ENCODE measurements around the gene CAPNS2. TPM values are rescaled to one million over a fixed set of nuclear protein-coding genes. Genes with fewer than 3 reads are reported as not detected.

The CAPNS2 gene
- total RNA-seq, 2 experiments from 2014 or later = not detected

- no TSS peak for BruUV-seq (replicated peaks)
- H3K79me2 ChIP-seq (ENCODE audit: insufficient read depth, low read depth, low read length) = no peaks in the 10 kb centered on the region
- ChIA-PET POLR2A (interaction anchor here (0.6 to 1.7 kb wide), 4 partner anchors 16 to 175 kb away, joined by 3 read pairs; no protein-coding TSS in a partner anchor), CTCF (ENCODE audit: unreplicated experiment) (no interaction called here)
- DNase-seq (ENCODE audit: low spot score) = no peak
- H3K4me1 ChIP-seq (ENCODE audit: insufficient read depth, low read length, poor library complexity, severe bottlenecking) = no peaks in the 10 kb centered on the region
- H3K36me3 ChIP-seq (ENCODE audit: insufficient read depth, low read length) = no peaks in the 10 kb centered on the region
- H3K27ac ChIP-seq (ENCODE audit: low read depth, low read length, poor library complexity, severe bottlenecking) = no peak overlapping the region
- intact Hi-C loops (cut with micrococcal nuclease; ENCODE audit: unreplicated experiment) = no loop called here
- no peak for TF ChIP-seq EZH2phosphoT487 (IDR thresholded peaks at IDR 0.05; ENCODE audit: borderline replicate concordance, low read depth, low read length)
- no peak for TF ChIP-seq CTCF (conservative IDR thresholded peaks at IDR 0.05; ENCODE audit: low read length)
- H3K9me2 ChIP-seq (ENCODE audit: insufficient read depth, low read length) = no peaks in the 10 kb centered on the region
- no peaks in the 10 kb centered on the region for H3K9me3 ChIP-seq (ENCODE audit: low read length)
- no peaks in the 10 kb centered on the region for H4K20me1 ChIP-seq (ENCODE audit: insufficient read depth, low read length)
- H3K4me2 ChIP-seq (ENCODE audit: low read length) = no peak overlapping the region
- no peak overlapping the region for H3K4me3 ChIP-seq (ENCODE audit: low read depth, low read length, poor library complexity, severe bottlenecking)
- H2AFZ ChIP-seq (ENCODE audit: low read length) = no peak overlapping the region
Measured at GRCh38 chr16:55527885-55528284, 38.6 kb upstream of the CAPNS2 start.

GRCh38 chr16:55529018-55529417 lies 37.5 kb upstream of the CAPNS2 start:
- DNase-seq (ENCODE audit: low spot score) = no peak
- Histone ChIP-seq H3K9me3 (ENCODE audit: low read length) (no peaks in the 10 kb centered on the region), H2AFZ (ENCODE audit: low read length) (no peak overlapping the region), H3K36me3 (ENCODE audit: insufficient read depth, low read length) (no peaks in the 10 kb centered on the region), H3K4me1 (ENCODE audit: insufficient read depth, low read length, poor library complexity, severe bottlenecking) (no peaks in the 10 kb centered on the region), H3K4me3 (ENCODE audit: low read depth, low read length, poor library complexity, severe bottlenecking) (no peak overlapping the region), H3K27ac (ENCODE audit: low read depth, low read length, poor library complexity, severe bottlenecking) (no peak overlapping the region), H3K4me2 (ENCODE audit: low read length) (no peak overlapping the region), H3K79me2 (ENCODE audit: insufficient read depth, low read depth, low read length) (no peaks in the 10 kb centered on the region), H3K9me2 (ENCODE audit: insufficient read depth, low read length) (no peaks in the 10 kb centered on the region), H4K20me1 (ENCODE audit: insufficient read depth, low read length) (no peaks in the 10 kb centered on the region)
- ChIA-PET POLR2A (interaction anchor here (1.7 kb wide), 1 partner anchor 30 kb away, joined by 3 read pairs; no protein-coding TSS in a partner anchor), CTCF (ENCODE audit: unreplicated experiment) (interaction anchor here (0.9 kb wide), 1 partner anchor 64 kb away, joined by 3 read pairs; no protein-coding TSS in a partner anchor)
- no peak for TF ChIP-seq EZH2phosphoT487 (IDR thresholded peaks at IDR 0.05; ENCODE audit: borderline replicate concordance, low read depth, low read length)
- no peak for TF ChIP-seq CTCF (conservative IDR thresholded peaks at IDR 0.05; ENCODE audit: low read length)
- BruUV-seq (replicated peaks) = no TSS peak
- intact Hi-C loops (cut with micrococcal nuclease; ENCODE audit: unreplicated experiment) = no loop called here

- Histone ChIP-seq H3K9me3 (ENCODE audit: low read length) (no peaks in the 10 kb centered on the region), H3K4me3 (ENCODE audit: low read depth, low read length, poor library complexity, severe bottlenecking) (no peak overlapping the region), H4K20me1 (ENCODE audit: insufficient read depth, low read length) (no peaks in the 10 kb centered on the region), H3K4me1 (ENCODE audit: insufficient read depth, low read length, poor library complexity, severe bottlenecking) (no peaks in the 10 kb centered on the region), H3K36me3 (ENCODE audit: insufficient read depth, low read length) (no peaks in the 10 kb centered on the region), H3K4me2 (ENCODE audit: low read length) (no peak overlapping the region), H3K79me2 (ENCODE audit: insufficient read depth, low read depth, low read length) (no peaks in the 10 kb centered on the region), H2AFZ (ENCODE audit: low read length) (no peak overlapping the region), H3K9me2 (ENCODE audit: insufficient read depth, low read length) (no peaks in the 10 kb centered on the region), H3K27ac (ENCODE audit: low read depth, low read length, poor library complexity, severe bottlenecking) (no peak overlapping the region)
- ChIA-PET CTCF (ENCODE audit: unreplicated experiment) (no interaction called here), POLR2A (interaction anchor here (0.5 to 1.1 kb wide), 2 partner anchors 19 to 831 kb away, joined by 3 to 4 read pairs; no protein-coding TSS in a partner anchor)
- no TSS peak for BruUV-seq (replicated peaks)
- DNase-seq (ENCODE audit: low spot score) = no peak
- TF ChIP-seq CTCF (conservative IDR thresholded peaks at IDR 0.05; ENCODE audit: low read length) = no peak
- no peak for TF ChIP-seq EZH2phosphoT487 (IDR thresholded peaks at IDR 0.05; ENCODE audit: borderline replicate concordance, low read depth, low read length)
- intact Hi-C loops (cut with micrococcal nuclease; ENCODE audit: unreplicated experiment) = no loop called here
Measured at GRCh38 chr16:55530316-55530856, 36.1 kb upstream of the CAPNS2 start.

All from OCI-LY7 (cell line).